ENCODE data around the gene PLEKHG4.

DNA sequence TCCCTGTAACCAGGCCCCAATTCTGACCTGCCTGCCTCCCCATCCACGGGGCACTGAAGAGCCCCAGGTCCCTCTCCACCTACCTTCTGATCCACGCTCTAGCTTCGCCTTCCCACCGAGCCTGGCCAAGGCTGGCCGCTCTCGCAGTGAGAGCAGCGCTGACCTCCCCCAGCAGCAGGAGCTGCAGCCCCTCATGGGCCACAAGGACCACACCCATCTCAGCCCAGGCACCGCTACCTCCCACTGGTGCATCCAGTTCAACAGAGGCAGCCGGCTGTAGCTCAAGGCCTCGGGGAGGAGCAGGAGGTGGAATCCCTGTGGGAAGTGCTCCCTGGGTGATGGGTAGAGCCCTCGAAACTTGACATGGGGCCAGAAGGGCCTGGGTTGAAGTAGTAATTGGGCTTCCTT, 8.4 kb upstream of the PLEKHG4 start:
- TF ChIP-seq, protein P1, sequence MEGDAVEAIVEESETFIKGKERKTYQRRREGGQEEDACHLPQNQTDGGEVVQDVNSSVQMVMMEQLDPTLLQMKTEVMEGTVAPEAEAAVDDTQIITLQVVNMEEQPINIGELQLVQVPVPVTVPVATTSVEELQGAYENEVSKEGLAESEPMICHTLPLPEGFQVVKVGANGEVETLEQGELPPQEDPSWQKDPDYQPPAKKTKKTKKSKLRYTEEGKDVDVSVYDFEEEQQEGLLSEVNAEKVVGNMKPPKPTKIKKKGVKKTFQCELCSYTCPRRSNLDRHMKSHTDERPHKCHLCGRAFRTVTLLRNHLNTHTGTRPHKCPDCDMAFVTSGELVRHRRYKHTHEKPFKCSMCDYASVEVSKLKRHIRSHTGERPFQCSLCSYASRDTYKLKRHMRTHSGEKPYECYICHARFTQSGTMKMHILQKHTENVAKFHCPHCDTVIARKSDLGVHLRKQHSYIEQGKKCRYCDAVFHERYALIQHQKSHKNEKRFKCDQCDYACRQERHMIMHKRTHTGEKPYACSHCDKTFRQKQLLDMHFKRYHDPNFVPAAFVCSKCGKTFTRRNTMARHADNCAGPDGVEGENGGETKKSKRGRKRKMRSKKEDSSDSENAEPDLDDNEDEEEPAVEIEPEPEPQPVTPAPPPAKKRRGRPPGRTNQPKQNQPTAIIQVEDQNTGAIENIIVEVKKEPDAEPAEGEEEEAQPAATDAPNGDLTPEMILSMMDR (IDR thresholded peaks at IDR 0.05) = no peak
- TF ChIP-seq POLR2AphosphoS5 (IDR thresholded peaks at IDR 0.05) (no peak), POLR2A (IDR thresholded peaks at IDR 0.05) (no peak), EP300 (IDR thresholded peaks at IDR 0.05) (no peak)

All from sigmoid colon (tissue), 4 donors.